Activated CD8-positive, alpha-beta T cell treated with anti-CD3 and anti-CD28 coated beads for 36 hours (primary cell): ENCODE measurements around the gene GPC6. TPM values are rescaled to one million over a fixed set of nuclear protein-coding genes. Genes with fewer than 3 reads are reported as not detected.

ENCODE experiments used
- ATAC-seq: fragments of 200-7000 bp; cut with Tn5 transposase; one replicate; pipeline ENCODE4 v1.10.0; 2021; ENCODE audit warnings: mild to moderate bottlenecking, moderate library complexity
- CTCF ChIA-PET: fragments of 350-600 bp; sonication (Branson Sonifier 250); formaldehyde crosslinking; loops from one replicate; lab custom pipeline; 2021; ENCODE audit warnings: antibody characterized with exemption; lab: Charles Lee
- POLR2A ChIA-PET: fragments of 350-600 bp; sonication (Branson Sonifier 250); formaldehyde crosslinking; loops from one replicate; lab custom pipeline; 2021; ENCODE audit warnings: antibody characterized with exemption; lab: Charles Lee
- DNase-seq: peaks from one replicate; pipeline ENCODE4 v3.0.0-alpha.2; 2020
- H3K27ac Mint-ChIP-seq: one replicate; pipeline ENCODE4 v1.8.0; 2021; ENCODE audit warnings: mild to moderate bottlenecking, mixed read lengths
- H3K27me3 Mint-ChIP-seq: one replicate; pipeline ENCODE4 v1.8.0; 2021; ENCODE audit warnings: mixed read lengths
- H3K36me3 Mint-ChIP-seq: one replicate; pipeline ENCODE4 v1.8.0; 2021; ENCODE audit warnings: low read depth, mixed read lengths
- H3K4me1 Mint-ChIP-seq: one replicate; pipeline ENCODE4 v1.8.0; 2021; ENCODE audit warnings: low read depth, mixed read lengths
- H3K4me3 Mint-ChIP-seq: one replicate; pipeline ENCODE4 v1.8.0; 2021; ENCODE audit warnings: mild to moderate bottlenecking, moderate library complexity, mixed read lengths
- H3K9me3 Mint-ChIP-seq: one replicate; pipeline ENCODE4 v1.8.0; 2021; ENCODE audit warnings: mixed read lengths
- intact Hi-C: fragments of 100-400 bp; cut with micrococcal nuclease; formaldehyde crosslinking; loops from one replicate; pipeline ENCODE4 v1.10.0; 2022
- total RNA-seq, 2 experiments: library from RNA; stranded (reverse); gene quantifications; one replicate each; pipeline ENCODE4 v1.2.3, GENCODE V29; 2021
- TF ChIP-seq, protein P1 (sequence below): fragments of 200-600 bp; IDR thresholded peaks from one replicate; pipeline ENCODE4 v1.8.0; 2022; ENCODE audit warnings: antibody characterized with exemption, mild to moderate bottlenecking

Gene GPC6
- total RNA-seq, 2 experiments from 2014 or later, result not detected

GRCh38 chr13:93640452-93640851 lies 413.8 kb downstream of the GPC6 start:
- no peaks in the 10 kb centered on the region for H3K4me1 Mint-ChIP-seq
- intact Hi-C loops, result no loop called here
- no peak overlapping the region for H3K27ac Mint-ChIP-seq
- no peaks in the 10 kb centered on the region for H3K9me3 Mint-ChIP-seq
- CTCF ChIA-PET, result no interaction called here
- POLR2A ChIA-PET, result no interaction called here
- TF ChIP-seq, protein P1, sequence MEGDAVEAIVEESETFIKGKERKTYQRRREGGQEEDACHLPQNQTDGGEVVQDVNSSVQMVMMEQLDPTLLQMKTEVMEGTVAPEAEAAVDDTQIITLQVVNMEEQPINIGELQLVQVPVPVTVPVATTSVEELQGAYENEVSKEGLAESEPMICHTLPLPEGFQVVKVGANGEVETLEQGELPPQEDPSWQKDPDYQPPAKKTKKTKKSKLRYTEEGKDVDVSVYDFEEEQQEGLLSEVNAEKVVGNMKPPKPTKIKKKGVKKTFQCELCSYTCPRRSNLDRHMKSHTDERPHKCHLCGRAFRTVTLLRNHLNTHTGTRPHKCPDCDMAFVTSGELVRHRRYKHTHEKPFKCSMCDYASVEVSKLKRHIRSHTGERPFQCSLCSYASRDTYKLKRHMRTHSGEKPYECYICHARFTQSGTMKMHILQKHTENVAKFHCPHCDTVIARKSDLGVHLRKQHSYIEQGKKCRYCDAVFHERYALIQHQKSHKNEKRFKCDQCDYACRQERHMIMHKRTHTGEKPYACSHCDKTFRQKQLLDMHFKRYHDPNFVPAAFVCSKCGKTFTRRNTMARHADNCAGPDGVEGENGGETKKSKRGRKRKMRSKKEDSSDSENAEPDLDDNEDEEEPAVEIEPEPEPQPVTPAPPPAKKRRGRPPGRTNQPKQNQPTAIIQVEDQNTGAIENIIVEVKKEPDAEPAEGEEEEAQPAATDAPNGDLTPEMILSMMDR, result no peak
- no peak overlapping the region for H3K4me3 Mint-ChIP-seq
- peaks cover 2% of the 10 kb centered on the region for H3K27me3 Mint-ChIP-seq
- DNase-seq, result no peak
- no peak for ATAC-seq
- no peaks in the 10 kb centered on the region for H3K36me3 Mint-ChIP-seq

GRCh38 chr13:93646245-93646644 lies 419.6 kb downstream of the GPC6 start:
- Mint-ChIP-seq H3K4me1 (no peaks in the 10 kb centered on the region), H3K36me3 (no peaks in the 10 kb centered on the region), H3K27me3 (no peaks in the 10 kb centered on the region), H3K27ac (no peak overlapping the region), H3K4me3 (no peak overlapping the region), H3K9me3 (no peaks in the 10 kb centered on the region)
- DNase-seq, result no peak
- TF ChIP-seq, protein P1, result no peak
- CTCF ChIA-PET, result no interaction called here
- no peak for ATAC-seq
- POLR2A ChIA-PET, result no interaction called here
- intact Hi-C loops, result no loop called here

GRCh38 chr13:93649496-93649895 lies 422.9 kb downstream of the GPC6 start:
- no peaks in the 10 kb centered on the region for H3K9me3 Mint-ChIP-seq
- H3K27ac Mint-ChIP-seq, result no peak overlapping the region
- no peak overlapping the region for H3K4me3 Mint-ChIP-seq
- POLR2A ChIA-PET, result no interaction called here
- CTCF ChIA-PET, result no interaction called here
- no peak for DNase-seq
- intact Hi-C loops, result no loop called here
- no peak for ATAC-seq
- TF ChIP-seq, protein P1, result no peak
- H3K4me1 Mint-ChIP-seq, result no peaks in the 10 kb centered on the region
- H3K36me3 Mint-ChIP-seq, result no peaks in the 10 kb centered on the region
- H3K27me3 Mint-ChIP-seq, result no peaks in the 10 kb centered on the region

- no peaks in the 10 kb centered on the region for H3K36me3 Mint-ChIP-seq
- H3K4me3 Mint-ChIP-seq, result no peak overlapping the region
- TF ChIP-seq, protein P1, result no peak
- no peaks in the 10 kb centered on the region for H3K4me1 Mint-ChIP-seq
- ATAC-seq (no peak), DNase-seq (no peak)
- H3K27me3 Mint-ChIP-seq, result no peaks in the 10 kb centered on the region
- intact Hi-C loops, result no loop called here
- CTCF ChIA-PET, result no interaction called here
- H3K27ac Mint-ChIP-seq, result no peak overlapping the region
- POLR2A ChIA-PET, result no interaction called here
- H3K9me3 Mint-ChIP-seq, result no peaks in the 10 kb centered on the region
Observed at GRCh38 chr13:93653776-93654175, 427.2 kb downstream of the GPC6 start.

- Mint-ChIP-seq H3K9me3 (no peaks in the 10 kb centered on the region), H3K4me1 (no peaks in the 10 kb centered on the region), H3K27me3 (no peaks in the 10 kb centered on the region), H3K4me3 (no peak overlapping the region), H3K36me3 (no peaks in the 10 kb centered on the region), H3K27ac (no peak overlapping the region)
- DNase-seq (no peak), ATAC-seq (no peak)
- ChIA-PET POLR2A (no interaction called here), CTCF (no interaction called here)
- TF ChIP-seq, protein P1, result no peak
- intact Hi-C loops, result no loop called here
Observed at GRCh38 chr13:93655154-93655553, 428.5 kb downstream of the GPC6 start.
